Mucosa of descending colon (tissue), 3 donors: ENCODE results near the gene SRRM3. TPM values are rescaled to one million over a fixed set of nuclear protein-coding genes. Genes with fewer than 3 reads are reported as not detected.

ENCODE experiments used
- ATAC-seq: fragments of 200-7000 bp; cut with Tn5 transposase; one replicate; pipeline ENCODE4 v1.9.1; 2020; ENCODE audit warnings: mild to moderate bottlenecking, moderate library complexity
- DNase-seq, 3 donors: peaks; one replicate each; pipeline ENCODE4 v3.0.0-alpha.2; 2020
- H3K36me3 ChIP-seq: fragments of 200-600 bp; one replicate; pipeline ENCODE4 v1.8.0; 2021; ENCODE audit warnings: low read depth, mild to moderate bottlenecking
- H3K4me1 ChIP-seq: fragments of 200-600 bp; one replicate; pipeline ENCODE4 v1.8.0; 2021; ENCODE audit warnings: low read depth, mild to moderate bottlenecking
- H3K4me3 ChIP-seq: fragments of 200-600 bp; one replicate; pipeline ENCODE4 v1.8.0; 2021; ENCODE audit warnings: mild to moderate bottlenecking
- H3K9me3 ChIP-seq: fragments of 200-600 bp; one replicate; pipeline ENCODE4 v1.8.0; 2021; ENCODE audit warnings: mild to moderate bottlenecking
- CTCF ChIP-seq: fragments of 200-600 bp; IDR thresholded peaks from one replicate; pipeline ENCODE4 v1.8.0; 2022; ENCODE audit warnings: antibody characterized with exemption, mild to moderate bottlenecking
- intact Hi-C, 2 donors: fragments of 100-400 bp; cut with DNase I in 1 of 2; cut with micrococcal nuclease in 1 of 2; formaldehyde crosslinking; loops; one replicate each; pipeline versions ENCODE4 v1.11.0 to v1.11.1; 2022; cut with DNase I, micrococcal nuclease
- total RNA-seq, 3 donors: library from RNA; stranded (reverse); fragmentation: NEBNext Ultra II Directional in 2 of 3; extraction: Animal tissue kit (Norgen Biotek cat#: 25700) in 2 of 3; gene quantifications; one replicate each; pipeline versions ENCODE4 v1.2.1 to v1.2.4, GENCODE V29; 2021 to 2023
- donor health status: DM: no; HTN: no; CAD: no; lungs with moderate emphysema.
- donor health status: DM: no; HTN: no; CAD: no.
- donor health status: DM: no; HTN: yes; CAD: no.

Gene SRRM3
- total RNA-seq, 3 donors from 2014 or later = 0.43 to 3.2 (median 0.67) TPM

- DNase-seq (peak; percentile 96 to 98 (median 98)), ATAC-seq (peak; percentile 76)
- Histone ChIP-seq H3K36me3 (no peaks in the 10 kb centered on the region), H3K9me3 (no peaks in the 10 kb centered on the region), H3K4me1 (peaks cover 40% of the 10 kb centered on the region), H3K4me3 (no peak overlapping the region)
- TF ChIP-seq CTCF = no peak
- intact Hi-C loops = no loop called here
Measured at GRCh38 chr7:76294344-76295024, 92.8 kb downstream of the SRRM3 start.

GRCh38 chr7:76296743-76297740, 95.3 kb downstream of the SRRM3 start:
- DNase-seq (peak; percentile 88 to 92 (median 90)), ATAC-seq (peak; percentile 88)
- H3K9me3 ChIP-seq = no peaks in the 10 kb centered on the region
- peaks cover 40% of the 10 kb centered on the region for H3K4me1 ChIP-seq
- intact Hi-C loops = no loop called here
- no peak for TF ChIP-seq CTCF
- H3K4me3 ChIP-seq = no peak overlapping the region
- H3K36me3 ChIP-seq = no peaks in the 10 kb centered on the region

- intact Hi-C loops = no loop called here
- no peak for DNase-seq
- no peaks in the 10 kb centered on the region for H3K9me3 ChIP-seq
- ATAC-seq = peak; percentile 4
- peaks cover 39% of the 10 kb centered on the region for H3K4me1 ChIP-seq
- no peak for TF ChIP-seq CTCF
- no peaks in the 10 kb centered on the region for H3K36me3 ChIP-seq
- H3K4me3 ChIP-seq = no peak overlapping the region
Measured at GRCh38 chr7:76300166-76300731, 98.6 kb downstream of the SRRM3 start.

GRCh38 chr7:76301000-76301399, 99.3 kb downstream of the SRRM3 start:
- no peak for TF ChIP-seq CTCF
- intact Hi-C loops = no loop called here
- no peaks in the 10 kb centered on the region for H3K36me3 ChIP-seq
- H3K4me3 ChIP-seq = no peak overlapping the region
- H3K9me3 ChIP-seq = no peaks in the 10 kb centered on the region
- no peak for DNase-seq
- peaks cover 33% of the 10 kb centered on the region for H3K4me1 ChIP-seq
- no peak for ATAC-seq

- no peaks in the 10 kb centered on the region for H3K9me3 ChIP-seq
- H3K4me1 ChIP-seq = peaks cover 23% of the 10 kb centered on the region
- TF ChIP-seq CTCF = no peak
- no peaks in the 10 kb centered on the region for H3K36me3 ChIP-seq
- DNase-seq = peak; percentile 93 to 94 (median 93)
- ATAC-seq = peak; percentile 65
- intact Hi-C loops = no loop called here
- peak within 1 kb of the TSS; percentile 70 for H3K4me3 ChIP-seq
Measured at GRCh38 chr7:76302347-76303201, 100.9 kb downstream of the SRRM3 start, which contains the start of gene HSPB1. Gene HSPB1 (plus strand): TSS chr7:76302673. CDS start chr7:76302713, 40 bp downstream.
